HG03045 (cell line): ENCODE data around the gene HK1.

ENCODE experiments used
- ATAC-seq: cut with Tn5 transposase; IDR thresholded peaks from one replicate; pipeline ENCODE4 v1.9.1; 2021; ENCODE audit warnings: mild to moderate bottlenecking, moderate library complexity; ENCODE audit not compliant: unreplicated experiment

HK1 gene

DNA sequence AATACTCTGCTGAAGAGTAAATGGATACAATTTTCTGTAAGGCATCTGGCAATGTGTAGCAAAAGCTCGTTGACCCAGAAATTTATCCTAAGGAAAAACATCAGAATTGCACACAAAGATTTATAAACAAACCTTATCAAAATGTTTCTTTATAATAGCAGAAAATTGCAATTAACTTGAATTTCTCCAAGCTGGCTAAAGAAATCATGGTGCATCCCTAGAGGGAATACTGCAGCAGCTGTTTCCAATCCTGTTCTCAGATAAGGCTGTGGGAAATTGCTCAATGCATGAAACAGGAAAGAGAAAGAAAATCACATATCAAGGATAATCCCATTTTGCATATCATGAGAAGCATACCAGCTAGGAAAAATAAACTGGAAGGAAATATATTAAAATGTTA lies 119.7 kb downstream of the HK1 start:
- ATAC-seq = no peak

DNA sequence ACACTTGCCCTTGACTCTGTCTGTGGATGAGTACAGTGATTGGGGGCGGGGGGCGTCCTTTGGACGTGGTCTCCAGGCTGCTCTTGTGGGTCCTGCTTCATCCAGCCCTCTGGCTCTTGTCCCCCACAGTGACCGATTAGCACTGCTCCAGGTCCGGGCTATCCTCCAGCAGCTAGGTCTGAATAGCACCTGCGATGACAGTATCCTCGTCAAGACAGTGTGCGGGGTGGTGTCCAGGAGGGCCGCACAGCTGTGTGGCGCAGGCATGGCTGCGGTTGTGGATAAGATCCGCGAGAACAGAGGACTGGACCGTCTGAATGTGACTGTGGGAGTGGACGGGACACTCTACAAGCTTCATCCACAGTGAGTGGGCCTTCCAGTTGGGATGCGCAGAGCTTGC lies 120.2 kb downstream of the HK1 start:
- no peak for ATAC-seq

DNA sequence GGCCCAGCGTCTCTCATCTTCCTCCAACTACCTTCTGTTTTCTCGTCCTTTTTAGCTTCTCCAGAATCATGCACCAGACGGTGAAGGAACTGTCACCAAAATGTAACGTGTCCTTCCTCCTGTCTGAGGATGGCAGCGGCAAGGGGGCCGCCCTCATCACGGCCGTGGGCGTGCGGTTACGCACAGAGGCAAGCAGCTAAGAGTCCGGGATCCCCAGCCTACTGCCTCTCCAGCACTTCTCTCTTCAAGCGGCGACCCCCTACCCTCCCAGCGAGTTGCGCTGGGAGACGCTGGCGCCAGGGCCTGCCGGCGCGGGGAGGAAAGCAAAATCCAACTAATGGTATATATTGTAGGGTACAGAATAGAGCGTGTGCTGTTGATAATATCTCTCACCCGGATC lies 122.6 kb downstream of the HK1 start:
- ATAC-seq = no peak

GRCh38 chr10:69401416-69401815 lies 123.1 kb downstream of the HK1 start:
- no peak for ATAC-seq

GRCh38 chr10:69402386-69402785 lies 124.1 kb downstream of the HK1 start:
- no peak for ATAC-seq

DNA sequence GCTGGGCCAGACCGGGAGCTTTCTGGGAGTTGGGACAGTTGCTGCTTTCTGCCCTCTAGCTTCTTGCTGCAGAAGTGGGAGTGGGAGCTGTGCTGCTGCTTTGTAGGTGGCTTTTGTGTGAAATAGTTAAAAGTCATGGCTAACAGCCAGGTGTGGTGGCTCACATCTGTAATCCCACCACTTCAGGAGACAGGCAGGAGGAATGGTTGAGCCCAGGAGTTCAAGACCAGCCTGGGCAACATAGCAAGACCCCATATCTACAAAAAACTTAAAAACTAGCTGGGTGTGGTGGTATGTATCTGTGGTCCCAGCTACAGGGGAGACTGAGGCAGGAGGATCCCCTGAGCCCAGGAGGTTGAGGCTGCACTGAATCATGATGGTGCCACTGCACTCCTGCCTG lies 124.8 kb downstream of the HK1 start:
- ATAC-seq = no peak

- no peak for ATAC-seq
Measured at GRCh38 chr10:69403519-69403918, 125.2 kb downstream of the HK1 start.

DNA sequence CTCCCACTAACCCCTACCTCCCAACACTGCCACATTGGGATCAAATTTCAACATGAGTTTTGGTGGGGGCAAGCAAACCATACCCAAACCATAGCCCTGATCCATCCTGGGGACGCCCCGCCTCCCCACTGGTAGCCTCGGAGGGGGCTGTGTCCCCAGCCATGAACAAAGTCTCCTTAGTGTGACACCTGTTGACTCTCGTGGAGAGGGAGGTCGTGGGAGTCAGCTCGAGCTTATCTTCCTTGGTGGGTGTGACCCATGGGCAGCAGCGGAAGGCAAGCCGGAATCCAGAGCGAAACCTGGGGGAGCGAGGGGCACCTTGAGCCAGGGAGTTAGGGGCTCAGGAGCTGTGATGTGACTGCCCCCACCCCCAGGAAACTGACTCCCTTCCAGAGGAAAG lies 126.5 kb downstream of the HK1 start:
- no peak for ATAC-seq

- ATAC-seq = no peak
Measured at GRCh38 chr10:69405221-69405620, 126.9 kb downstream of the HK1 start.

GRCh38 chr10:69406302-69406811 lies 128.1 kb downstream of the HK1 start:
- ATAC-seq = no peak

DNA sequence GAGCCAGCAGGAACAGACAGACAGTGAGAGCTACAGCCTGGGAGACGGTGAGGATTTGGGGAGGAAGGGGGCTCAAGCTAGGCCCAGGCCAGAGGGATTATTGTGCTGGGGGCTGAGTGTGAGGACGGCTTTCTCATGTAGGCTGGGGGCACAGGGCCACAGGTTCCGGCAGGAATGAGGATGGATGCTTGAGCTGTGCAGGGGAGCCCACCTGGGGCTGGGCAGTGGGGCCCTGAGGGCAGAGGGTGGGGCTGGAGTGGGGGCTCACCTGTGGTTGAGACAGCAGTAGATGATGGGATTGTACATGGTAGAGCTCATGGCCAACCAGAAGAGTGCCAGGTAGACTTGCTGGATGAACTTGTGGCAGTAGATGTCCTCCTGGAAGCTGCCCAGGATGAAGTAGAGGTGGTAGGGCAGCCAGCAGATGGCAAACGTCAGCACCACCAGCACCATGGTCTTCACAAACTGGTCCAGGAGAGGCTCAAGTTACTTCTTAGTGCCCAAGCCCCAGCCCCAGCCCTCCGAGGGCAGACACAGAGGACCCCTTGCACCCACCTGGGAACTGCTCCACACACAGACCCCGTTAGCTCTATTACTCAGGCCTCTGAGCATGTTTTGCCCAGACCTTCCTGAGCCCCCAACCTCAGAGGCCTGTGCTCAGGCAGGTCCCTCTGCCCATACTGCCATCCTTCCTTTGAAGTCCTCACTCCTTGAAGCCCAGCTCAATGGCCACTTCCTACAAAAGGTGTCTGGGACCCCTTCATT lies 128.7 kb downstream of the HK1 start:
- ATAC-seq = no peak

GRCh38 chr10:69407621-69408301 lies 129.5 kb downstream of the HK1 start:
- ATAC-seq = no peak

- ATAC-seq = peak; percentile 87
Measured at GRCh38 chr10:69408318-69409175, 130.3 kb downstream of the HK1 start.

DNA sequence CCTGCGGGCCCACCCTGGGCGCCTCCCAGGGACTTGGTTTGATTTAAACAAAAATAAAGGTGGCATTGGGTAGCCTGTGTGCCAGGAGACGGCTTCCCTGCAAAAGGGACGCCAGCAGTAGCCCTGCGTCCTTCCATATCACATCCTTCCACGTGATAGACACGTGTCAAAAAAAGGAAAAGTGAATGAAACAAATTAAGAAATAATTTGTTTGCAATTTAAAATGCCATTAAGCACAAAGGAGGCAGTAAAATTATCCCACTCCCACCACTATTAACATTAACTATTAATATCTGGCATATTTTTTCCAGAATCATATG lies 130.8 kb downstream of the HK1 start:
- no peak for ATAC-seq

GRCh38 chr10:69409968-69410367 lies 131.7 kb downstream of the HK1 start:
- no peak for ATAC-seq

DNA sequence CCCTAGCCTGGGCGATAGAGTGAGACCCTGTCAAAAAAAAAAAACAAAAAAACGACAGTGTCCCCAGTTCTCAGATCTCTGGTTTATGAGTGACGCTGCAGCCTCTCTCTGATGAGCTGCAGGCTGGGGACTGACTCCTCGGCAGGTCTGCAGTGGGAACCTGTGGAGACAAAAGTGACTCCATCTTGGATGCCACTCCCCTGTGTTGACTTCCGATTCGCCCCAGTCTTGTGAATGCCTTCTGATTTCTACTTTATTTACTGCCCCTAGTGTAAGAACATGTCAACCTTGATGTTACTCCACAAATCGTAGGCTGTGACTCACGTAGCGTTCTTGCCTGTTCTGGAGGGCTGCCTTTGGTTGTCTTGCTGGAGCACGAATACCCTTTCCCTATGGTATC lies 132.2 kb downstream of the HK1 start:
- ATAC-seq = no peak

- no peak for ATAC-seq
Measured at GRCh38 chr10:69411476-69411875, 133.2 kb downstream of the HK1 start.

DNA sequence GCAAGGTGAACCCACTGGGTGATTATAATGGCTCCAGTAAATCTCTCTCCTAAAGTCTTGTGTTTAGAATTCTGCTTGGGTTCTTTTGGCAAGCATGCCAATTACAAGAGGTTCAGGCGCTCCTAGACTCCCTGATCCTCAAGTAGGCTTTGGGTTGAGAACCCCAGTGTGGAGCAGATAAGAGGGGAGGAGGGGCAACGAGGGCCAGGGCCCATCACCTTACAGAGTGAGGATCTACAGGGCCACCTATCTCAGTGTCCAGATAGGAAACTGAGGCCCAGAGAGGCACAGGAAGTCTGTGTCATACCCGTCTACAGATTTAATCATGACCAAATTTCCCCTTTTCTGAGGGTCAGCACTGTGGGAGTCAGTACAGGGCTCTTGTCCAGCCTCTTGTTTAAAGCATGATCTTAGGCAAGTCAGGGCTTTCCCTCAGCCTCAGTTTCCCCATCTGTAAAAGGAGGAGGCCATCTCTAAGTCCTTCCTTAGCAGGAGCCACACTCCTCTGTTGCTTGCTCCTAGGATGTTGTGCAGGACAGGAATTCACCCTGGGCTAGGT lies 134.0 kb downstream of the HK1 start:
- no peak for ATAC-seq

DNA sequence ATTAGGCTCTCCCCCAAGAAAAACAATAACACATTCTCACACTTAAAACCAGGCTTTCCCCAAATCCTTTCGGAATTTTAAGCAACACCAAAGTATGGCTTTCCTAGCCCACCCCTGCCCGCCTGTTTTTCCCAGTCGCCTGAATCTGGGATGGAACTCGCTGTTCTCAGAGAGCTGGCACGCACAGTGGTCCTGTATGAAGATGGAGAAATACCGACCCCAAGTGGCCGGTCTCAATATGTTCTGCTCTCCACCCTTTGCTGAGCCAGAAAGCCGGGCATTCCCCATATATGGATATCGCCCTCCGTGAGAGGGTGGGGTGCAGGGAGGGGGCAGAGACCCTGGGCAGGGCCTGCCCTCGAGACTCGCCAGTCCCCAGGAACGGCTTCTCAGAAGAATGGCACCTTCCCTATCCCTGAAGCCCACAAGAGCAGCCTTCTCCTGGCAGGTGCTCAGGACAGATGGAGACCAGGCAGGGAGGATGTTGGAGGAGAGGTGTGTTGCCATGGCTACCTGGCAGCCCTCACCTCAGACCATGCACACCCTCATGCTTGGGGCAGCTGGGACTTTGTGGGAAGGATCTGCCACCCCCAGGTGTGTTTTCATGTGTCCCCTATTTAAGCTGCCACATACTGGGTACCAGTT lies 135.0 kb downstream of the HK1 start:
- ATAC-seq = no peak

- no peak for ATAC-seq
Measured at GRCh38 chr10:69414036-69415018, 136.0 kb downstream of the HK1 start.
